Uterus (tissue), 4 donors: ENCODE results near the gene DLX4. TPM values are rescaled to one million over a fixed set of nuclear protein-coding genes. Genes with fewer than 3 reads are reported as not detected.

Experiments used
- DNase-seq, 2 donors: peaks; one replicate each; pipeline ENCODE4 v3.0.0-alpha.2; 2019 to 2020
- H3K27ac ChIP-seq, 2 donors: fragments of 200-600 bp; sonication (generic); 1 replicate in 1 of 2; 2 replicates in 1 of 2; pipeline ENCODE4 v1.5.1; 2016 to 2018
- H3K27me3 ChIP-seq, 2 donors: fragments of 200-600 bp; sonication (generic); one replicate each; pipeline ENCODE4 v1.5.1; 2018 to 2019; ENCODE audit warnings: control low read depth in 1 of 2
- H3K36me3 ChIP-seq, 2 donors: fragments of 200-600 bp; sonication (generic); one replicate each; pipeline ENCODE4 v1.5.1; 2019; ENCODE audit warnings: control low read depth in 1 of 2
- H3K4me1 ChIP-seq, 2 donors: fragments of 200-600 bp; sonication (generic); one replicate each; pipeline ENCODE4 v1.5.1; 2018 to 2019; ENCODE audit warnings: control low read depth in 1 of 2
- H3K4me3 ChIP-seq, 2 donors: fragments of 200-600 bp; sonication (generic); 1 replicate in 1 of 2; 2 replicates in 1 of 2; pipeline ENCODE4 v1.5.1; 2018 to 2019; ENCODE audit warnings: mild to moderate bottlenecking in 1 of 2
- H3K9me3 ChIP-seq, 2 donors: fragments of 200-600 bp; sonication (generic); one replicate each; pipeline ENCODE4 v1.5.1; 2019; ENCODE audit warnings: control low read depth in 1 of 2
- CTCF ChIP-seq, 4 experiments: fragments of 200-600 bp in 2 of 4; fragments of 450-650 bp in 2 of 4; sonication (generic) in 2 of 4; IDR thresholded peaks; one replicate each; pipeline ENCODE4 v1.5.1; 2016 to 2019; ENCODE audit warnings: antibody characterized with exemption in 4 of 4, mild to moderate bottlenecking in 2 of 4, moderate library complexity in 1 of 4
- POLR2A ChIP-seq, 2 donors: fragments of 450-650 bp; IDR thresholded peaks; one replicate each; pipeline ENCODE4 v1.6.1; 2016; ENCODE audit warnings: antibody characterized with exemption in 2 of 2, mild to moderate bottlenecking in 1 of 2, moderate library complexity in 1 of 2
- intact Hi-C: fragments of 100-400 bp; cut with DNase I; formaldehyde crosslinking; loops from one replicate; pipeline ENCODE4 v1.15.1; 2023; ENCODE audit warnings: low total_unique reads
- total RNA-seq, 4 donors: library from RNA; depleted of rRNA in 3 of 4; stranded (reverse); fragments of >200 nt in 3 of 4; gene quantifications; one replicate each; pipeline versions ENCODE4 v1.1.0 to v1.2.4, GENCODE V29; 2014 to 2023
- donor health status: DM: yes; HTN: yes; CAD: no.

Gene DLX4
- total RNA-seq, 4 donors from 2014 or later: not detected

- no peak overlapping the region for H3K27ac ChIP-seq
- H3K4me1 ChIP-seq: no peaks in the 10 kb centered on the region
- no peak for DNase-seq
- H3K27me3 ChIP-seq: no peaks in the 10 kb centered on the region
- no peaks in the 10 kb centered on the region for H3K36me3 ChIP-seq
- TF ChIP-seq POLR2A (IDR thresholded peaks at IDR 0.05) (no peak), CTCF (IDR thresholded peaks at IDR 0.05) (no peak)
- no peak overlapping the region for H3K4me3 ChIP-seq
- intact Hi-C loops: no loop called here
- no peaks in the 10 kb centered on the region for H3K9me3 ChIP-seq
Observed at GRCh38 chr17:49952912-49953497, 16.0 kb upstream of the DLX4 start.

- intact Hi-C loops: no loop called here
- H3K27me3 ChIP-seq: no peaks in the 10 kb centered on the region
Observed at GRCh38 chr17:49955157-49955556, 13.8 kb upstream of the DLX4 start.

GRCh38 chr17:49956780-49957179 lies 12.2 kb upstream of the DLX4 start:
- Histone ChIP-seq H3K4me1 (no peaks in the 10 kb centered on the region), H3K4me3 (no peak overlapping the region), H3K27ac (no peak overlapping the region), H3K9me3 (no peaks in the 10 kb centered on the region), H3K36me3 (no peaks in the 10 kb centered on the region), H3K27me3 (no peaks in the 10 kb centered on the region)
- intact Hi-C loops: no loop called here
- no peak for TF ChIP-seq CTCF (IDR thresholded peaks at IDR 0.05)
- TF ChIP-seq POLR2A (IDR thresholded peaks at IDR 0.05): no peak
- no peak for DNase-seq

More at GRCh38 chr17:49955157-49955556, 13.8 kb upstream of the DLX4 start:
- Histone ChIP-seq H3K9me3 (no peaks in the 10 kb centered on the region), H3K4me1 (no peaks in the 10 kb centered on the region), H3K36me3 (no peaks in the 10 kb centered on the region), H3K4me3 (no peak overlapping the region), H3K27ac (no peak overlapping the region)
- no peak for DNase-seq
- TF ChIP-seq CTCF (IDR thresholded peaks at IDR 0.05) (no peak), POLR2A (IDR thresholded peaks at IDR 0.05) (no peak)

GRCh38 chr17:49957350-49957749 lies 11.6 kb upstream of the DLX4 start:
- H3K9me3 ChIP-seq: no peaks in the 10 kb centered on the region
- no peaks in the 10 kb centered on the region for H3K36me3 ChIP-seq
- H3K27ac ChIP-seq: no peak overlapping the region
- TF ChIP-seq CTCF (IDR thresholded peaks at IDR 0.05) (no peak), POLR2A (IDR thresholded peaks at IDR 0.05) (no peak)
- H3K27me3 ChIP-seq: peaks cover 0 to 2% of the 10 kb centered on the region in 2 donors
- no peak overlapping the region for H3K4me3 ChIP-seq
- intact Hi-C loops: no loop called here
- no peaks in the 10 kb centered on the region for H3K4me1 ChIP-seq
- DNase-seq: no peak

- TF ChIP-seq CTCF (IDR thresholded peaks at IDR 0.05): no peak
- no peak for TF ChIP-seq POLR2A (IDR thresholded peaks at IDR 0.05)
- H3K36me3 ChIP-seq: no peaks in the 10 kb centered on the region
- no peak overlapping the region for H3K27ac ChIP-seq
- peaks cover 4 to 16% of the 10 kb centered on the region in 2 donors for H3K27me3 ChIP-seq
- DNase-seq: no peak
- H3K9me3 ChIP-seq: no peaks in the 10 kb centered on the region
- H3K4me3 ChIP-seq: no peak overlapping the region
- intact Hi-C loops: no loop called here
- H3K4me1 ChIP-seq: peaks cover 0 to 1% of the 10 kb centered on the region in 2 donors
Observed at GRCh38 chr17:49958723-49959122, 10.3 kb upstream of the DLX4 start.
